WTC11 (cell line): Measurements from ENCODE around the gene GGTLC1. TPM values are rescaled to one million over a fixed set of nuclear protein-coding genes. Genes with fewer than 3 reads are reported as not detected.

Experiments used
- ATAC-seq: fragments of 200-7000 bp; cut with Tn5 transposase; 2 replicates; pipeline ENCODE4 v1.10.0; 2021; ENCODE audit warnings: mild to moderate bottlenecking, moderate library complexity
- CTCF ChIA-PET: fragments of 300-600 bp; sonication (Branson Sonifier 250); formaldehyde crosslinking; loops from one replicate; lab custom pipeline; 2021; ENCODE audit warnings: antibody characterized with exemption; lab: Charles Lee
- POLR2A ChIA-PET: fragments of 350-600 bp; sonication (Branson Sonifier 250); formaldehyde crosslinking; loops from one replicate; lab custom pipeline; 2021; ENCODE audit warnings: antibody characterized with exemption; lab: Charles Lee
- DNase-seq: peaks from one replicate; pipeline ENCODE4 v3.0.0; 2021; ENCODE audit warnings: low spot score
- H3K27ac Mint-ChIP-seq: 2 replicates; pipeline ENCODE4 v1.8.0; 2021; ENCODE audit warnings: mixed read lengths
- H3K27me3 Mint-ChIP-seq: 2 replicates; pipeline ENCODE4 v1.8.0; 2021; ENCODE audit warnings: low read depth, mild to moderate bottlenecking, moderate library complexity, mixed read lengths
- H3K36me3 Mint-ChIP-seq: 2 replicates; pipeline ENCODE4 v1.8.0; 2021; ENCODE audit warnings: mixed read lengths
- H3K4me1 Mint-ChIP-seq: 2 replicates; pipeline ENCODE4 v1.8.0; 2022; ENCODE audit warnings: mixed read lengths
- H3K4me3 Mint-ChIP-seq: 2 replicates; pipeline ENCODE4 v1.8.0; 2021; ENCODE audit warnings: mild to moderate bottlenecking, moderate library complexity, mixed read lengths
- H3K9me3 Mint-ChIP-seq: 2 replicates; pipeline ENCODE4 v1.8.0; 2021; ENCODE audit warnings: mixed read lengths
- ATF6 ChIP-seq: sonication (generic); formaldehyde crosslinking; IDR thresholded peaks from 2 replicates; pipeline ENCODE4 v1.8.1; 2023; ENCODE audit warnings: mild to moderate bottlenecking, missing genetic modification reagents
- CDX4 ChIP-seq: fragments of 250-450 bp; sonication (Bioruptor Pico); IDR thresholded peaks from 2 replicates; pipeline ENCODE4 v1.9.0; 2021; ENCODE audit warnings: moderate library complexity, mild to moderate bottlenecking, inconsistent platforms, borderline replicate concordance
- CTCF ChIP-seq: fragments of 200-600 bp; IDR thresholded peaks from 2 replicates; pipeline ENCODE4 v1.8.0; 2022; ENCODE audit warnings: antibody characterized with exemption
- E2F5 ChIP-seq: sonication (generic); formaldehyde crosslinking; IDR thresholded peaks from 2 replicates; pipeline ENCODE4 v1.8.1; 2022; ENCODE audit warnings: mild to moderate bottlenecking, moderate library complexity, missing genetic modification reagents
- FOXJ3 ChIP-seq: sonication (generic); formaldehyde crosslinking; IDR thresholded peaks from 2 replicates; pipeline ENCODE4 v1.9.0; 2021; ENCODE audit warnings: missing genetic modification reagents, mild to moderate bottlenecking, borderline replicate concordance
- FOXP1 ChIP-seq: sonication (generic); formaldehyde crosslinking; IDR thresholded peaks from 2 replicates; pipeline ENCODE4 v1.8.0; 2022; ENCODE audit warnings: missing genetic modification reagents, mild to moderate bottlenecking, moderate library complexity, borderline replicate concordance
- HMGA2 ChIP-seq: fragments of 250-450 bp; sonication (Bioruptor Pico); IDR thresholded peaks from 2 replicates; pipeline ENCODE4 v1.4.0; 2021; ENCODE audit warnings: mild to moderate bottlenecking, moderate library complexity
- IRF1 ChIP-seq: sonication (generic); formaldehyde crosslinking; IDR thresholded peaks from 2 replicates; pipeline ENCODE4 v1.8.0; 2023; ENCODE audit warnings: missing genetic modification reagents
- JAZF1 ChIP-seq: fragments of 250-450 bp; sonication (Bioruptor Pico); IDR thresholded peaks from 2 replicates; pipeline ENCODE4 v1.9.0; 2021; ENCODE audit warnings: moderate library complexity, mild to moderate bottlenecking, inconsistent platforms
- KAT7 ChIP-seq: sonication (generic); formaldehyde crosslinking; IDR thresholded peaks from 2 replicates; pipeline ENCODE4 v1.8.1; 2023; ENCODE audit warnings: missing genetic modification reagents, mild to moderate bottlenecking, borderline replicate concordance
- NFATC4 ChIP-seq: fragments of 250-450 bp; sonication (Bioruptor Pico); IDR thresholded peaks from 2 replicates; pipeline ENCODE4 v1.9.0; 2021; ENCODE audit warnings: mild to moderate bottlenecking
- NFE2L1 ChIP-seq: sonication (generic); formaldehyde crosslinking; IDR thresholded peaks from 2 replicates; pipeline ENCODE4 v1.8.1; 2023; ENCODE audit warnings: missing genetic modification reagents
- NR3C1 ChIP-seq: sonication (generic); formaldehyde crosslinking; conservative IDR thresholded peaks from 2 replicates; pipeline ENCODE4 v1.8.1; 2023; ENCODE audit warnings: low read depth, mild to moderate bottlenecking, missing genetic modification reagents
- SP1 ChIP-seq: sonication (generic); formaldehyde crosslinking; conservative IDR thresholded peaks from 2 replicates; pipeline ENCODE4 v1.8.1; 2022; ENCODE audit warnings: missing genetic modification reagents
- TEAD1 ChIP-seq: sonication (generic); formaldehyde crosslinking; IDR thresholded peaks from 2 replicates; pipeline ENCODE4 v1.8.0; 2022; ENCODE audit warnings: mild to moderate bottlenecking, missing genetic modification reagents
- TEAD4 ChIP-seq: sonication (generic); formaldehyde crosslinking; IDR thresholded peaks from 2 replicates; pipeline ENCODE4 v1.8.0; 2022; ENCODE audit warnings: mild to moderate bottlenecking, missing genetic modification reagents
- ZBTB43 ChIP-seq: sonication (generic); formaldehyde crosslinking; IDR thresholded peaks from 2 replicates; pipeline ENCODE4 v1.8.1; 2023; ENCODE audit warnings: mild to moderate bottlenecking, missing genetic modification reagents
- ZNF396 ChIP-seq: fragments of 250-450 bp; sonication (Bioruptor Pico); IDR thresholded peaks from 2 replicates; pipeline ENCODE4 v1.8.0; 2021; ENCODE audit warnings: mild to moderate bottlenecking, moderate library complexity, borderline replicate concordance
- ZNF416 ChIP-seq: fragments of 250-450 bp; sonication (Bioruptor Pico); IDR thresholded peaks from 2 replicates; pipeline ENCODE4 v1.9.0; 2021; ENCODE audit warnings: mild to moderate bottlenecking, inconsistent platforms
- ZNF423 ChIP-seq: fragments of 250-450 bp; sonication (Bioruptor Pico); IDR thresholded peaks from 2 replicates; pipeline ENCODE4 v2.1.2; 2022; ENCODE audit warnings: mild to moderate bottlenecking, moderate library complexity
- ZNF671 ChIP-seq: fragments of 250-450 bp; sonication (Bioruptor Pico); IDR thresholded peaks from 2 replicates; pipeline ENCODE4 v1.8.0; 2021; ENCODE audit warnings: mild to moderate bottlenecking
- total RNA-seq: library from RNA; stranded (reverse); gene quantifications from 3 replicates; pipeline ENCODE4 v1.2.3, GENCODE V29; 2021

The GGTLC1 gene
- total RNA-seq, 1 experiment from 2014 or later, result not detected

- ATAC-seq (no peak), DNase-seq (no peak)
- ChIA-PET CTCF (interaction anchor here (1.8 kb wide), 1 partner anchor 30 kb away, joined by 4 read pairs; no protein-coding TSS in a partner anchor), POLR2A (no interaction called here)
- H3K4me1 Mint-ChIP-seq, result peaks cover 19% of the 10 kb centered on the region
- TF ChIP-seq NR3C1 (CRISPR knock-in tag), result no peak
- no peak for TF ChIP-seq ZNF423 (CRISPR knock-in tag)
- H3K9me3 Mint-ChIP-seq, result peaks cover 45% of the 10 kb centered on the region
- peaks cover 39% of the 10 kb centered on the region for H3K36me3 Mint-ChIP-seq
- no peak overlapping the region for H3K27ac Mint-ChIP-seq
- H3K4me3 Mint-ChIP-seq, result no peak overlapping the region
- H3K27me3 Mint-ChIP-seq, result peaks cover 19% of the 10 kb centered on the region
Measured at GRCh38 chr20:23967616-23967979, 21.0 kb downstream of the GGTLC1 start.

GRCh38 chr20:23966927-23967615 is 21.5 kb downstream of the GGTLC1 start:
- H3K36me3 Mint-ChIP-seq, result peaks cover 43% of the 10 kb centered on the region
- H3K4me3 Mint-ChIP-seq, result no peak overlapping the region
- H3K27me3 Mint-ChIP-seq, result peaks cover 24% of the 10 kb centered on the region
- H3K4me1 Mint-ChIP-seq, result peaks cover 14% of the 10 kb centered on the region
- H3K9me3 Mint-ChIP-seq, result peaks cover 51% of the 10 kb centered on the region
- ATAC-seq, result no peak
- ChIA-PET CTCF (interaction anchor here (0.8 to 1.8 kb wide), 2 partner anchors 11 to 29 kb away, joined by 4 read pairs; no protein-coding TSS in a partner anchor), POLR2A (no interaction called here)
- no peak for DNase-seq
- no peak for TF ChIP-seq KAT7 (CRISPR knock-in tag)
- no peak for TF ChIP-seq NFE2L1 (CRISPR knock-in tag)
- no peak for TF ChIP-seq TEAD1 (CRISPR knock-in tag)
- H3K27ac Mint-ChIP-seq, result no peak overlapping the region

- peaks cover 24% of the 10 kb centered on the region for H3K27me3 Mint-ChIP-seq
Measured at GRCh38 chr20:23966298-23966697, 22.3 kb downstream of the GGTLC1 start.

More at GRCh38 chr20:23966298-23966697, 22.3 kb downstream of the GGTLC1 start:
- Mint-ChIP-seq H3K4me3 (no peak overlapping the region), H3K9me3 (peaks cover 56% of the 10 kb centered on the region), H3K4me1 (peaks cover 6% of the 10 kb centered on the region), H3K27ac (no peak overlapping the region), H3K36me3 (peaks cover 48% of the 10 kb centered on the region)
- ChIA-PET POLR2A (no interaction called here), CTCF (interaction anchor here (0.8 to 1.8 kb wide), 2 partner anchors 12 to 29 kb away, joined by 4 read pairs; no protein-coding TSS in a partner anchor)
- no peak for ATAC-seq
- no peak for TF ChIP-seq SP1 (CRISPR knock-in tag)
- TF ChIP-seq FOXP1, result no peak
- no peak for TF ChIP-seq ZNF671 (CRISPR knock-in tag)
- TF ChIP-seq NFATC4 (CRISPR knock-in tag), result no peak
- TF ChIP-seq IRF1 (CRISPR knock-in tag), result no peak
- TF ChIP-seq TEAD4, result no peak
- TF ChIP-seq ZBTB43 (CRISPR knock-in tag), result no peak
- TF ChIP-seq CDX4 (CRISPR knock-in tag), result no peak
- no peak for TF ChIP-seq FOXJ3 (CRISPR knock-in tag)
- TF ChIP-seq ZNF416 (CRISPR knock-in tag), result no peak
- no peak for TF ChIP-seq ATF6 (CRISPR knock-in tag)
- no peak for TF ChIP-seq HMGA2
- no peak for TF ChIP-seq ZNF396
- TF ChIP-seq CTCF, result no peak
- TF ChIP-seq E2F5 (CRISPR knock-in tag), result no peak
- TF ChIP-seq JAZF1 (CRISPR knock-in tag), result no peak
- no peak for DNase-seq
